Ishikawa (cell line): ENCODE results near the gene NDUFS1.

Experiments used
- CEBPB ChIP-seq: IDR thresholded peaks from 2 replicates; pipeline ENCODE4 v1.6.1; 2012
- CREB1 ChIP-seq: IDR thresholded peaks from 2 replicates; pipeline ENCODE4 v1.6.1; 2012; ENCODE audit warnings: low read depth
- EGR1 ChIP-seq: IDR thresholded peaks from 2 replicates; pipeline ENCODE4 v1.6.1; 2012
- EP300 ChIP-seq: IDR thresholded peaks from 2 replicates; pipeline ENCODE4 v1.6.1; 2012; ENCODE audit warnings: borderline replicate concordance
- FOXM1 ChIP-seq: IDR thresholded peaks from 2 replicates; pipeline ENCODE4 v1.6.1; 2012; ENCODE audit warnings: low read depth, borderline replicate concordance
- MAX ChIP-seq: IDR thresholded peaks from 2 replicates; pipeline ENCODE4 v1.6.1; 2012
- NFIC ChIP-seq: IDR thresholded peaks from 2 replicates; pipeline ENCODE4 v1.6.1; 2012
- RAD21 ChIP-seq: IDR thresholded peaks from 2 replicates; pipeline ENCODE4 v1.6.1; 2012; ENCODE audit warnings: low read depth
- REST ChIP-seq: IDR thresholded peaks from 2 replicates; pipeline ENCODE4 v1.6.1; 2012; ENCODE audit warnings: low read depth, mild to moderate bottlenecking
- TAF1 ChIP-seq: IDR thresholded peaks from 2 replicates; pipeline ENCODE4 v1.6.1; 2012; ENCODE audit warnings: low read depth, mild to moderate bottlenecking
- TCF12 ChIP-seq: IDR thresholded peaks from 2 replicates; pipeline ENCODE4 v1.6.1; 2012; ENCODE audit warnings: low read depth
- TEAD4 ChIP-seq: IDR thresholded peaks from 2 replicates; pipeline ENCODE4 v1.6.1; 2012
- YY1 ChIP-seq: IDR thresholded peaks from 2 replicates; pipeline ENCODE4 v1.6.1; 2012; ENCODE audit warnings: low read depth
- ZBTB7A ChIP-seq: IDR thresholded peaks from 2 replicates; pipeline ENCODE4 v1.6.1; 2012; ENCODE audit warnings: low read depth
- TF ChIP-seq, protein P1 (sequence below): IDR thresholded peaks from 2 replicates; pipeline ENCODE4 v1.6.1; 2012

The NDUFS1 gene

GRCh38 chr2:206203331-206203730 is 44.1 kb upstream of the NDUFS1 start:
- no peak for TF ChIP-seq CEBPB
- no peak for TF ChIP-seq EGR1
- no peak for TF ChIP-seq REST
- TF ChIP-seq TAF1: no peak
- TF ChIP-seq FOXM1: no peak
- no peak for TF ChIP-seq ZBTB7A
- TF ChIP-seq NFIC: no peak

- TF ChIP-seq EP300 (no peak), ZBTB7A (no peak), YY1 (no peak), RAD21 (no peak), EGR1 (no peak), NFIC (no peak), CEBPB (no peak)
Observed at GRCh38 chr2:206202446-206202845, 43.2 kb upstream of the NDUFS1 start.

- TF ChIP-seq YY1: no peak
- TF ChIP-seq, protein P1, sequence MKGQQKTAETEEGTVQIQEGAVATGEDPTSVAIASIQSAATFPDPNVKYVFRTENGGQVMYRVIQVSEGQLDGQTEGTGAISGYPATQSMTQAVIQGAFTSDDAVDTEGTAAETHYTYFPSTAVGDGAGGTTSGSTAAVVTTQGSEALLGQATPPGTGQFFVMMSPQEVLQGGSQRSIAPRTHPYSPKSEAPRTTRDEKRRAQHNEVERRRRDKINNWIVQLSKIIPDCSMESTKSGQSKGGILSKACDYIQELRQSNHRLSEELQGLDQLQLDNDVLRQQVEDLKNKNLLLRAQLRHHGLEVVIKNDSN: no peak
- no peak for TF ChIP-seq TCF12
- no peak for TF ChIP-seq EP300
- no peak for TF ChIP-seq CEBPB
- no peak for TF ChIP-seq TAF1
- TF ChIP-seq CREB1: no peak
Observed at GRCh38 chr2:206201075-206201848, 42.0 kb upstream of the NDUFS1 start.

DNA sequence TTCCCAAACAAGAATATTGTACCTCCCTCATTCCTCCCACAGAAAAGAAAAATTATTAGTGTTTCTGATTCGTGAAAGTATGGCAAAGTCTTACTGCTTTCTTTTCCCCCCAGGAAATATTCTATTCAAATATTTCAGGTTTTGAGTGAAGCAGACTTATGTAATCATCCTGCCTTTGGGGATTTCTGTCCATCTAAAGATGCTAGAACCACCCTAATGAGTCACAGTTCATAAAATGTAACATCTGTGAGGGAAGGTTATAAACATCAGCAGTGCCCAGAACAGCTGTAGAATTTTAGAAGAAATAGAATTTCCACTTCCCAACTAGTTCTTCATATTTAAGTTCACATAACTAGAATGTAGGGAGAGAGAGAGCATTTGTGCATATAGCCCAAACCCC is 39.4 kb upstream of the NDUFS1 start:
- TF ChIP-seq EP300 (no peak), TEAD4 (no peak), TAF1 (no peak), CEBPB (no peak), EGR1 (no peak), TCF12 (no peak), MAX (no peak), FOXM1 (no peak), NFIC (no peak), RAD21 (no peak), YY1 (no peak)

DNA sequence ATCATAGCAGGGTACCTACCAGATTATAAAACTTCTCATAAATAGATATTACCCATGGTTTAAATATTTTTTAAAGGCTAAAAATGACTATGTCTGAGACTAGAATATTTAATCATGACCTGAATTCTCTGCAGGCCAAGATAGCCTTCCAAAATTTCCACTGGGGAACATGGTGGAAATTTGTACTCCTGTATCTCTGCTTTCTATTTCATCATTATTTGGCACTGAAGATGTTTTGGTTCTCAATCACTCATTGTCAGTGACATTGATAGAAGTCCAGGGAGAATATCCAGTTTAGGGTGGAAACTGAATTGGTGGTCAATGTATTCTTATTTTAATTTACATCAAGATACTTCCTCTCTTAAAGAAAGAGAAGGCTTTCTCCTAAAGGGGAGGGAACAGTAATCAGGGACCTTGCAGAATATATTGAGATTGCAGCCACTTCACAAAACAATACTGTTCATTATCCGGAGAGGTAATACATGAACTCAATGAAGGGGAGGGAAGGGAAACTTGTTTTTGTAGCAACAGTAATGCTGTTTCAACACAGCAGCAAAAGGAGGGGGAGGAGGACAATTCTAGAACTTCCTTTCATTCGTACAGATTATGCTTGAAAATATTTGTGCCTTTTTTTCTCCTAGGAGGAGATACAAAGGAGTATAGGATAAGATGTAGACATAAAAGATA is 34.6 kb upstream of the NDUFS1 start:
- TF ChIP-seq TAF1 (no peak), FOXM1 (no peak), EP300 (no peak), TEAD4 (no peak), TCF12 (no peak), NFIC (no peak), EGR1 (no peak), YY1 (no peak), CREB1 (no peak), MAX (no peak), CEBPB (no peak), RAD21 (no peak), ZBTB7A (no peak), REST (no peak)
- TF ChIP-seq, protein P1: no peak

DNA sequence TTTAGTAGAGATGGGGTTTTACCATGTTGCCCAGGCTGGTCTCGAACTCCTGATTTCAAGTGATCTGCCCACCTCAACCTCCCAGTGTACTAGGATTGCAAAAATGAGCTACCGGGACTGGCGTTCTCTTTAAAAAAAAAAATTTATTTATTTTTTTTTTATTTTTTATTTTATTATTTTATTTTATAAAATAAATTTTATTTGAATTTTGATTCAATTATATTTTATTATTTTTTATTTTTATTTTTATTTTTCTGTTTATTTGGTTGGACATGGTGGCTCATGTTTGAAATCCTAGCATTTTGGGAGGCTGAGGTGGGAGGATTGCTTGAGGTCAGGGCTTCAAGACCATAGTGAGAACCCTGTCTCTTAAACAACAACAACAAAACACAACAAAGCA is 32.9 kb upstream of the NDUFS1 start:
- TF ChIP-seq NFIC (no peak), YY1 (no peak), EGR1 (no peak), REST (no peak), RAD21 (no peak), TEAD4 (no peak), ZBTB7A (no peak), MAX (no peak), FOXM1 (no peak)
- TF ChIP-seq, protein P1: no peak
